GM18502 (cell line): ENCODE measurements around the gene CD4.

ENCODE experiments used
- ATAC-seq: cut with Tn5 transposase; IDR thresholded peaks from one replicate; pipeline ENCODE4 v1.9.1; 2021; ENCODE audit warnings: mild to moderate bottlenecking; ENCODE audit not compliant: unreplicated experiment, poor library complexity

The CD4 gene

GRCh38 chr12:6826125-6826733, 36.9 kb downstream of the CD4 start:
- ATAC-seq, result no peak

GRCh38 chr12:6826734-6827436, 37.6 kb downstream of the CD4 start:
- no peak for ATAC-seq

GRCh38 chr12:6827437-6827911, 38.1 kb downstream of the CD4 start:
- ATAC-seq, result no peak

- ATAC-seq, result no peak
Measured at GRCh38 chr12:6827982-6828780, 38.9 kb downstream of the CD4 start, which contains the start of gene P3H3. P3H3 (plus strand) TSS chr12:6828407; CDS start chr12:6828441, 34 bp downstream.

GRCh38 chr12:6828781-6829535, 39.6 kb downstream of the CD4 start:
- ATAC-seq, result no peak

- ATAC-seq, result no peak
Measured at GRCh38 chr12:6829536-6830220, 40.4 kb downstream of the CD4 start.

- no peak for ATAC-seq
Measured at GRCh38 chr12:6830286-6830890, 41.1 kb downstream of the CD4 start.

GRCh38 chr12:6830999-6831398, 41.7 kb downstream of the CD4 start:
- no peak for ATAC-seq

- no peak for ATAC-seq
Measured at GRCh38 chr12:6831450-6831995, 42.2 kb downstream of the CD4 start.

- ATAC-seq, result no peak
Measured at GRCh38 chr12:6832125-6832524, 42.8 kb downstream of the CD4 start.

GRCh38 chr12:6833189-6833890, 44.0 kb downstream of the CD4 start:
- no peak for ATAC-seq

GRCh38 chr12:6834254-6834653, 44.9 kb downstream of the CD4 start:
- ATAC-seq, result no peak

- ATAC-seq, result no peak
Measured at GRCh38 chr12:6834873-6835272, 45.5 kb downstream of the CD4 start.

GRCh38 chr12:6836851-6837250, 47.5 kb downstream of the CD4 start:
- ATAC-seq, result no peak

GRCh38 chr12:6837370-6838060, 48.2 kb downstream of the CD4 start:
- no peak for ATAC-seq

GRCh38 chr12:6838854-6839253, 49.5 kb downstream of the CD4 start:
- no peak for ATAC-seq

- peak; percentile 93 for ATAC-seq
Measured at GRCh38 chr12:6839482-6840201, 50.3 kb downstream of the CD4 start.
